CD4-positive, CD25-positive, alpha-beta regulatory T cell (primary cell): ENCODE results near the gene TBL1Y. TPM values are rescaled to one million over a fixed set of nuclear protein-coding genes. Genes with fewer than 3 reads are reported as not detected.

Experiments used
- ATAC-seq, 2 donors: fragments of 150-1000 bp; cut with Tn5 transposase; one replicate each; pipeline ENCODE4 v1.10.0; 2021; ENCODE audit warnings: low read depth in 2 of 2, moderate number of reproducible peaks in 2 of 2, moderate library complexity in 1 of 2
- DNase-seq, 3 donors: peaks; one replicate each; pipeline versions ENCODE4 v3.0.0 to v3.0.0-alpha.2; 2012 to 2022; ENCODE audit warnings: mixed read lengths in 1 of 3
- H3K27ac ChIP-seq: one replicate; pipeline ENCODE4 v1.7.0; 2013; ENCODE audit warnings: mild to moderate bottlenecking, low read length; ENCODE audit not compliant: insufficient read depth, poor library complexity, severe bottlenecking
- H3K27me3 ChIP-seq: one replicate; pipeline ENCODE4 v1.7.0; 2013; ENCODE audit warnings: low read length; ENCODE audit not compliant: control insufficient read depth, insufficient read depth
- H3K36me3 ChIP-seq: one replicate; pipeline ENCODE4 v1.7.0; 2013; ENCODE audit warnings: mild to moderate bottlenecking, low read length, moderate library complexity; ENCODE audit not compliant: control insufficient read depth, insufficient read depth
- H3K4me1 ChIP-seq: 2 replicates; pipeline ENCODE4 v1.7.0; 2013; ENCODE audit warnings: mild to moderate bottlenecking, low read length; ENCODE audit not compliant: insufficient read depth, control insufficient read depth, poor library complexity, severe bottlenecking
- H3K4me3 ChIP-seq: one replicate; pipeline ENCODE4 v1.7.0; 2013; ENCODE audit warnings: low read depth, mild to moderate bottlenecking, low read length, moderate library complexity
- H3K9me3 ChIP-seq, 2 experiments: 1 replicate in 1 of 2; 2 replicates in 1 of 2; pipeline ENCODE4 v1.7.0; 2013; ENCODE audit warnings: low read length in 2 of 2, mild to moderate bottlenecking in 1 of 2, moderate library complexity in 1 of 2; ENCODE audit not compliant: control insufficient read depth in 2 of 2
- H3K27ac Mint-ChIP-seq, 3 donors: one replicate each; pipeline ENCODE4 v1.8.0; 2020 to 2022; ENCODE audit warnings: mild to moderate bottlenecking in 3 of 3, mixed read lengths in 3 of 3, moderate library complexity in 2 of 3
- H3K27me3 Mint-ChIP-seq: one replicate; pipeline ENCODE4 v1.8.0; 2022; ENCODE audit warnings: mild to moderate bottlenecking, mixed read lengths
- H3K36me3 Mint-ChIP-seq: one replicate; pipeline ENCODE4 v1.8.0; 2020; ENCODE audit warnings: mixed read lengths
- H3K4me1 Mint-ChIP-seq, 4 donors: one replicate each; pipeline ENCODE4 v1.8.0; 2020 to 2022; ENCODE audit warnings: mixed read lengths in 4 of 4, mild to moderate bottlenecking in 1 of 4
- H3K4me3 Mint-ChIP-seq, 4 donors: one replicate each; pipeline ENCODE4 v1.8.0; 2020 to 2022; ENCODE audit warnings: mild to moderate bottlenecking in 4 of 4, mixed read lengths in 4 of 4, moderate library complexity in 3 of 4
- H3K9me3 Mint-ChIP-seq, 7 donors: one replicate each; pipeline ENCODE4 v1.8.0; 2020 to 2022; ENCODE audit warnings: mixed read lengths in 7 of 7, mild to moderate bottlenecking in 3 of 7, moderate library complexity in 2 of 7
- polyA plus RNA-seq, 4 donors: library from polyadenylated mRNA; unstranded; fragments of 300-500 nt; fragmentation: Illumina TruSeq; gene quantifications; one replicate each; pipeline ENCODE4 v1.2.3, GENCODE V29; 2021
- total RNA-seq: library from RNA; stranded (reverse); gene quantifications from one replicate; pipeline ENCODE4 v1.2.3, GENCODE V29; 2022

TBL1Y gene
- total and polyA plus RNA-seq, 5 donors from 2014 or later: not detected

DNA sequence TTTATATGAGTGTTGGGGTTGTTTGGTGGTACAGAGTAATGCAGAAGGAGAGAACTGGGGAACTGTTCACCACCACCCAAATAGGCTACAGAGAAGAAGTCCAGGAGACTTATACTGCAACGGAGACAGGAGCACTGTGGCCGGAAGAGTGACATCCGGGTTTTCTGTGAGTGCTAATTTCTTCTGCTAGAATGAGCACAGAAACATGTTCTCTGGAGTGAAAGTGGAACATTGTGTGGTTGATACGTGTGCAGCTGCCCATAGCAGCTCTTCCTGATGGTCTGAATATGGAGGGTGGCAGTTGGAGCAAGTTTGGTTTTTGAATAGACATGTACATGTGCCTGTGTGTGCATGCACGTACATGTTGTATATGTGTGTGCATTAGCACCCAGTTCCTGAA is 67.3 kb downstream of the TBL1Y start:
- Histone ChIP-seq H3K27ac (no peak overlapping the region), H3K36me3 (no peaks in the 10 kb centered on the region), H3K4me1 (no peaks in the 10 kb centered on the region), H3K9me3 (no peaks in the 10 kb centered on the region), H3K4me3 (no peak overlapping the region), H3K27me3 (no peaks in the 10 kb centered on the region)
- DNase-seq: no peak
- no peak overlapping the region for H3K27ac Mint-ChIP-seq
- ATAC-seq: no peak
- H3K9me3 Mint-ChIP-seq: peaks cover 0 to 5% (median 0%) of the 10 kb centered on the region in 7 donors
- no peak overlapping the region for H3K4me3 Mint-ChIP-seq
- H3K27me3 Mint-ChIP-seq: peaks cover 4% of the 10 kb centered on the region
- no peaks in the 10 kb centered on the region for H3K4me1 Mint-ChIP-seq
- H3K36me3 Mint-ChIP-seq: no peaks in the 10 kb centered on the region

DNA sequence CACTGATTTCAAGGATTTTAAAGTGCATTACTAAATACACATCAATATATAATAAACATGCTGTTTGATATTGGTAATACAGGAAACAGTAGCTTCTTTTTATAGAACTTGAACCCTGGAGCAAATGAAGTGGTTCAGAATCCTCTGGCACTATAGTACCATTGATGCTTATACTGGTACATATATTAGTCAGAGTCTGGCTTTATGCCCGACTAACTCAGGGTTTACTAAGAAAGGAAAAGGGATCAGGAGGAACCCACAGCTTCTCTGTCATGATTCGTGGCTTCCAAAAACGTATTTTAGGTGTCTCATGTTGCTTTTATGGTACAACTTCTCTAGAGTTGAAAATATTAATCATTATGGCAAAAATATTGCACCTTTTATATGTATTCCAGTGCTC is 72.7 kb downstream of the TBL1Y start:
- Mint-ChIP-seq H3K27ac (no peak overlapping the region), H3K9me3 (peaks cover 0 to 5% (median 0%) of the 10 kb centered on the region in 7 donors), H3K36me3 (no peaks in the 10 kb centered on the region), H3K4me3 (no peak overlapping the region), H3K4me1 (no peaks in the 10 kb centered on the region), H3K27me3 (no peaks in the 10 kb centered on the region)
- ATAC-seq (no peak), DNase-seq (no peak)
- H3K4me1 ChIP-seq: no peaks in the 10 kb centered on the region
- no peaks in the 10 kb centered on the region for H3K27me3 ChIP-seq
- H3K27ac ChIP-seq: no peak overlapping the region
- no peaks in the 10 kb centered on the region for H3K9me3 ChIP-seq
- H3K36me3 ChIP-seq: no peaks in the 10 kb centered on the region
- no peak overlapping the region for H3K4me3 ChIP-seq

DNA sequence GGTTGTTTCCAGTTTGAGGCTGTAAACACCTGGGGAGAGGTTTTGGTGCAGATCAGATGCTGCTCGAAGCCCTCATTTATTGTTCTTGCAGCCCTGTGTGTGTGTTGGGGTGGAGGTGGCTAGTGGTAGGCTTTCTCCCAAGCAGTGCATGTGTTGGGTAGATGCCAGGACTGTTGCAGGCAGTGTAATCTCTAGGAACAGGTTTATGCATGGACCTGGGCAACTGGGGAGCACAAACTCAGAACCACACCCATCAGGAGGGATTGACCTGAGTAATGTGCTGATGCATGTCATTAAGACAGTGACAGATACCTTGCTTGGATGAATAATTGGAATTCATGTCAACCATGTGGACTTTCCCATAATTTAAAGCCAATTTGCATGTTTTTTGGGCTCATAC is 77.3 kb downstream of the TBL1Y start:
- no peak overlapping the region for H3K27ac ChIP-seq
- H3K27me3 ChIP-seq: no peaks in the 10 kb centered on the region
- no peaks in the 10 kb centered on the region for H3K9me3 ChIP-seq
- no peaks in the 10 kb centered on the region for H3K36me3 ChIP-seq
- no peaks in the 10 kb centered on the region for H3K4me1 ChIP-seq
- ATAC-seq (no peak), DNase-seq (no peak)
- H3K4me3 ChIP-seq: no peak overlapping the region
- Mint-ChIP-seq H3K36me3 (no peaks in the 10 kb centered on the region), H3K4me3 (no peak overlapping the region), H3K9me3 (no peaks in the 10 kb centered on the region), H3K4me1 (no peaks in the 10 kb centered on the region), H3K27me3 (no peaks in the 10 kb centered on the region), H3K27ac (no peak overlapping the region)

DNA sequence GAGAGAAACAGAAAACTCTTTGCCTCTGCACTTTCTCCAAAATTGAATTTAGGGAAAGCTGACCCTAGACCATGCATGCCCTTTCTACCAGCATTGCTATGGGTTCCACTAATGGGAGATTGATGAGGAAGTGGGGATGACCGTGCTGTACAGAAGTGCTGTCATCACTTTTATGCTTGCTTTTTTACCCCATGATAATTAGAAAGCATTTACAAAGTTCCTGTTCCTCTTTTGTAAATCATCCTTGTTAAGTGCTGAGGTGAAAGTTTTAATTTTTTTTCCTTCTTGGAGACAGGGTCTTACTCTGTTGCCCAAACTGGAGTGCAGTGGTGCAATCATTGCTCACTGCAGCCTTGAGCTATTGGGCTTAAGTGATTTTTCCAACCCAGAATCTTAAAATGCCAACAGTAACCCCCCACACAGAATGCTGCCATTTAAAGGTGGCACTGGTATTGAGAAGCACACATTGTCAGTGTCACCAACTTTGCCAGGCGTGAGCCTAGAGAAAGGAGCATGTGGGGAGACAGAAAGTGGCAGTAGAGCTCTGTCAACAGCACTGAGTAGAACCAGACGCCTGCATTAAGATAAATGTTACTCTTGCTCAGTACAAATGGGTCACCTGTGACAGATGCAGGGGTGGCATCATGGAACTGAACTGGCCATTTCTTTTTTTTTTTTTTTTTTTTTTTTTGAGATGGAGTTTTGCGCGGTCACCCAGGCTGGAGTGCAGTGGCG is 79.6 kb downstream of the TBL1Y start:
- Mint-ChIP-seq H3K27ac (peak overlapping the region in 1 of 3 donors; percentile 26), H3K9me3 (no peaks in the 10 kb centered on the region)
- no peak for DNase-seq

DNA sequence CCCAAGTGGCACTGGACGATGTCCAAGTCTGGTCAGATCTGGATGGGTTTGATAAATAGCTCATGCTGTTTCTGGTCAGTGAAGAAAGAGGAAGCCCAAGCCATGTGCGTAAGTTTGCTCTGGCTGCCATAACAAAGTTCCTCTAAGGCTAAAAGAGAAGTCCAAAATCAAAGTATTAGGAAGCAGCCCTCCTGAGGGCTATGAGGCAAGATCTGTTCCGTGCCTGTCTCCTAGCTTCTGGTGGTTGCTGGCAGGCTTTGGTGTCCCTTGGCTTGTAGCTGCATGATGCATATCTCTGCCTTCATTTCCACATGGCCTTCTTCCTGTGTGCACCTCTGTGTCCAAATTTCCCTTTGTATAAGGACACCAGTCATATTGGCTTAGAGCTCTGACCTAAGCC is 81.5 kb downstream of the TBL1Y start:
- ATAC-seq: no peak
- Mint-ChIP-seq H3K36me3 (no peaks in the 10 kb centered on the region), H3K4me3 (no peak overlapping the region), H3K27ac (no peak overlapping the region), H3K4me1 (no peaks in the 10 kb centered on the region), H3K27me3 (no peaks in the 10 kb centered on the region), H3K9me3 (no peaks in the 10 kb centered on the region)
- Histone ChIP-seq H3K27me3 (no peaks in the 10 kb centered on the region), H3K27ac (no peak overlapping the region), H3K9me3 (no peaks in the 10 kb centered on the region), H3K4me3 (no peak overlapping the region), H3K36me3 (no peaks in the 10 kb centered on the region), H3K4me1 (no peaks in the 10 kb centered on the region)
- no peak for DNase-seq

More for the DNA sequence above, 79.6 kb downstream of the TBL1Y start:
- H3K36me3 ChIP-seq: no peaks in the 10 kb centered on the region
- Mint-ChIP-seq H3K4me1 (no peaks in the 10 kb centered on the region), H3K36me3 (no peaks in the 10 kb centered on the region), H3K27me3 (no peaks in the 10 kb centered on the region), H3K4me3 (no peak overlapping the region)
- no peaks in the 10 kb centered on the region for H3K4me1 ChIP-seq
- no peak overlapping the region for H3K4me3 ChIP-seq
- no peak overlapping the region for H3K27ac ChIP-seq
- ATAC-seq: no peak
- H3K9me3 ChIP-seq: no peaks in the 10 kb centered on the region
- H3K27me3 ChIP-seq: no peaks in the 10 kb centered on the region

DNA sequence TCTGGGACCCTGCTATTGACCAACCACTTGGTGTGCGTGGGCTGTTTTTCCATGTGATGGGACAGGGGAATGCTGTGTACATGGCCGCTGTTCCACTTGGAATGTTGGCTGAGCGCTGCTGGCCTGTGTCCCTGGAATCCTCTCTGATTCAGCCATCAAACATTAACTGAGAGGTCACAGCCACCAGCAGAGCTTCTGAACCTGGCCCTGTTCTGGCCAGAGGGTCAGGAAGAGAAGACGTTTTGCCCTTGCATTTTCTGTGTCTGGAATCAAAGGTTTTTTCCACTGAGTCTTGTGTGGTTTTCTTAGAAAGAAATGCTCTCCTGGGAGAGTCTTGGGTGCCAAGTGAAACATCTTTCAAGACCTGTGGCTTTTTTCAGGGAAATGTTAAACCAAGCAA is 85.5 kb downstream of the TBL1Y start:
- no peaks in the 10 kb centered on the region for H3K27me3 ChIP-seq
- no peak overlapping the region for H3K27ac Mint-ChIP-seq
- no peak overlapping the region for H3K4me3 Mint-ChIP-seq
- H3K9me3 Mint-ChIP-seq: no peaks in the 10 kb centered on the region
- ATAC-seq: no peak
- no peak overlapping the region for H3K4me3 ChIP-seq
- H3K36me3 ChIP-seq: no peaks in the 10 kb centered on the region
- H3K4me1 Mint-ChIP-seq: no peaks in the 10 kb centered on the region
- H3K36me3 Mint-ChIP-seq: no peaks in the 10 kb centered on the region
- no peak overlapping the region for H3K27ac ChIP-seq
- H3K9me3 ChIP-seq: no peaks in the 10 kb centered on the region
- DNase-seq: no peak
- H3K27me3 Mint-ChIP-seq: no peaks in the 10 kb centered on the region
- no peaks in the 10 kb centered on the region for H3K4me1 ChIP-seq

DNA sequence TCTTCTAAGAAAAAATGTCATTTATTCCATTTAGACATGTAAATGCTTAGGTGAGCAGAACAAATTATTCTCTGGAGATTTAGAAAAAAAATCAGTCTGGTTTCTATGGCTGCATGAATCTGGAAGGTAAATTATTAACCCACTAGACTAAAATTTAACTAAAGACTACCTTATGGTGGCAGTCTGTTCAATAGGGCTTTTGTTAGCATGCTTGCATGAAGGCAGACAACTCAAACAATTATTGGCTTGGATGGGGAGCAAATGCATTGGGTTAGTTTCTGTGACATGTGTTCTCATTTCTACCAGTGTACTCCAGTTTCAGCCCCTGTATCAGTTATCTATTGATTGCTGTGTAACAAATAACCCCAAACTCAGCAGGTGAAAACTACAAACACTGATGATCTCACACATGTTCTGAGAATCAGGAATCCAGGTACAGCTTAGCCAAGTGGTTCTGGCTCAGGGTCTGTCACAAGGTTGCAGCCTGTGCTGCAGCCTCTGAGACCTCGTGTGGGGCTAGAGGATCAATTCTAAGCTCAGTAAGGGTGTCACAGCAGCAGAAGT is 87.1 kb downstream of the TBL1Y start:
- DNase-seq (no peak), ATAC-seq (no peak)
- Mint-ChIP-seq H3K27me3 (no peaks in the 10 kb centered on the region), H3K36me3 (no peaks in the 10 kb centered on the region), H3K27ac (no peak overlapping the region), H3K4me3 (no peak overlapping the region), H3K9me3 (no peaks in the 10 kb centered on the region), H3K4me1 (no peaks in the 10 kb centered on the region)
- no peaks in the 10 kb centered on the region for H3K27me3 ChIP-seq
- no peaks in the 10 kb centered on the region for H3K4me1 ChIP-seq
- H3K9me3 ChIP-seq: no peaks in the 10 kb centered on the region
- no peaks in the 10 kb centered on the region for H3K36me3 ChIP-seq
- no peak overlapping the region for H3K4me3 ChIP-seq
- no peak overlapping the region for H3K27ac ChIP-seq

DNA sequence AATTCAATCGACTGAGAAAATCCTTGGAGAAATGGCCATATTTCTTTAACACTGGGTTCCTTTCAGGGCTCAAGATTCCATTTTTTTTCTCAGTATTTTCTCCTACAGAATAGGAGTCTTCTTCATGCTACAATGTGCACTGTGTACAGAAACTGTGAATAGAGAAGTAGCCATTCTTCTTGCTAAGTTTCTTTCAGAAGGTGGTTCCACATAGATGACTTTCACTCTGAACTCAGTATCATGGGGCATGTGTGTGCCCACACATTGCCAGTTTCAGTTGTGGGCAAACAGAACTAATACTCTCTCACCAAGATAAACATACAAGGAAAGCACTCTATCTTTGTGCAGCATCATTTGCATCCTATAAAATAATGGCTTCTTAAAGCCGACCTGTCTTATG is 89.4 kb downstream of the TBL1Y start:
- ATAC-seq: no peak
- H3K4me1 Mint-ChIP-seq: no peaks in the 10 kb centered on the region

More for the DNA sequence above, 89.4 kb downstream of the TBL1Y start:
- H3K9me3 Mint-ChIP-seq: no peaks in the 10 kb centered on the region
- no peaks in the 10 kb centered on the region for H3K27me3 ChIP-seq
- no peaks in the 10 kb centered on the region for H3K9me3 ChIP-seq
- H3K36me3 Mint-ChIP-seq: no peaks in the 10 kb centered on the region
- peaks cover 6% of the 10 kb centered on the region for H3K27me3 Mint-ChIP-seq
- H3K36me3 ChIP-seq: no peaks in the 10 kb centered on the region
- H3K27ac ChIP-seq: no peak overlapping the region
- no peak for DNase-seq
- H3K4me3 ChIP-seq: no peak overlapping the region
- H3K4me3 Mint-ChIP-seq: no peak overlapping the region
- no peaks in the 10 kb centered on the region for H3K4me1 ChIP-seq
- no peak overlapping the region for H3K27ac Mint-ChIP-seq
